SH-SY5Y (cell line): ENCODE results near the gene BTF3.

Experiments used
- GATA2 ChIP-seq: IDR thresholded peaks from 2 replicates; pipeline ENCODE4 v1.6.1; 2011; ENCODE audit warnings: mild to moderate bottlenecking, low read depth, low read length
- GATA3 ChIP-seq: IDR thresholded peaks from 2 replicates; pipeline ENCODE4 v1.6.1; 2011; ENCODE audit warnings: low read depth, mild to moderate bottlenecking, low read length, moderate library complexity

The BTF3 gene

DNA sequence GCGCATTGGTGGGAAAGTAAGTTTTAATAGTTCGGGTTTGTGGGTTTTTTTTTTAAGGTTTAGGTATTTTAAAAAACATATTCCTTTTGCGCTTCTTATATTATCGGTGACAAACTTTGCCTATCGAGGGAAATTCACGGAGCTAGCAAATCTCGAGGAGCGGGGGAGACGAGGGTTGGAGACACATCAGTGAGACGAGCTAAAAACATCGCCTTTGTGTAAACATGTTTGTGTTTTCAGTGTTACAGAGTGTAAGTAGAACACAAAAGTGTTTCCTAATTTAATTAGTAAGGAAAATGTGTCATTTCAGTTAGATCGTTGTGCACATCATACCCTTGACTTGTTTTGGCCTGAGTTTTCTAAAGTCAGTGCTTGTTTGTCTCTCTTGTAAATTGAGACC lies 945 bp downstream of the BTF3 start:
- TF ChIP-seq GATA2 = no peak
- no peak for TF ChIP-seq GATA3

DNA sequence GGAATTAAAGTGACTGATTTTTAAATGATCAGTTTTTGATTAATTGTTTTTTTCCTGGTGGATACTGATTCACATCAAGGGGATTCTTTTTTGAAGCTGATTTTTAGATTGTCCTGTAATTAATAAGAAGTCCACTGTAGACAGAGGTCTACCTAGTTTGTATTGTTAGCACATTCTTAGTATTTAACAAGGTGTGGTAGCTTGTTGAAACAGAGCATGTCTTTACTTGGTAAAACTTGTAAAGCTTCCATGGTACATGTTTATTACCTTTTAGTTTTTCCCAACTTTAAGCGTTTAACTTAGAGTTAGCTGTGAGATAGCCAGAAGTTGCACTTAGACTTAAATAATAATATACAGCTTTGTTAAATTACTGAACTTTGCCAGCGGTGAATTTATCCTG lies 1.5 kb downstream of the BTF3 start:
- TF ChIP-seq GATA2 = no peak
- TF ChIP-seq GATA3 = no peak

DNA sequence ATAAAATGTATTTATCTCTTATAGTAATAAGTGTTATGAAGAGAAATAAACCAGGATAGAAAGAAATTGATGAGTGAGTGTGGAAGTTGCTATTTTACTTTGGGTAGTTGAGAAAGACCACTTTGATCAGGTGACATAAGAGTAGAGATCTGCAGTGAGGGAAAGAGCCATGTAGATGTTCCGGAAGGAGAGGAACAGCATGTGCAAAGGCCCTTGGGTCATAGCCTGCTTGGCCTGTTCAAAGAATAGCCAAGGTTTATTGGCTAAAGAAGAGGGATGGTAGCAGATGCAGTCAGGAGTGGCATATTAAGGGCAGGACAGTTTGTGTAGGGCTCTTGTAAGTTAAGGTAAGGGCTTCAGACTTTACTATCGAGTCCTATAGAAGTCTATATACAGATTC lies 3.2 kb downstream of the BTF3 start:
- TF ChIP-seq GATA3 (no peak), GATA2 (no peak)

GRCh38 chr5:73506459-73506955 lies 8.3 kb downstream of the BTF3 start:
- TF ChIP-seq GATA2 (no peak), GATA3 (no peak)

DNA sequence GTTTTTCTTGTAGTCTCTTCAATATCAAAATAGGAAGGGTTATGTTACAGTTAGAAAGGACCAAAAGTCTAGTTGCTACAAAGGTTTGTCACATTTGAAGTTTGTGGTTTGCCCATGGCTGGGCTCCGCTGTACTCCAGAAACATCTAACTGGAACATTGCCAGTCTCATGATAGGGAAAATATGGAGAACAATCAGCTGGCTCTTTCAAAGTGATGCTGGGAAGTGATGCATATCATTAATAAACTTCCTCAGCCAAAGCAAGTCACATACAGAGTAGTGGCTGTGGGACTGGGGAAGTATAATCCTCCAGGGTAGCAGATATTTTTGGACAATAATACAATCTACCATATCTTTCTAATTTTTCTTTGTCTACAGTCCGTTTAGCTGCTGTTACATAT lies 8.8 kb downstream of the BTF3 start:
- TF ChIP-seq GATA3 (no peak), GATA2 (no peak)

GRCh38 chr5:73513996-73514395 lies 15.8 kb downstream of the BTF3 start:
- TF ChIP-seq GATA3 (no peak), GATA2 (no peak)

DNA sequence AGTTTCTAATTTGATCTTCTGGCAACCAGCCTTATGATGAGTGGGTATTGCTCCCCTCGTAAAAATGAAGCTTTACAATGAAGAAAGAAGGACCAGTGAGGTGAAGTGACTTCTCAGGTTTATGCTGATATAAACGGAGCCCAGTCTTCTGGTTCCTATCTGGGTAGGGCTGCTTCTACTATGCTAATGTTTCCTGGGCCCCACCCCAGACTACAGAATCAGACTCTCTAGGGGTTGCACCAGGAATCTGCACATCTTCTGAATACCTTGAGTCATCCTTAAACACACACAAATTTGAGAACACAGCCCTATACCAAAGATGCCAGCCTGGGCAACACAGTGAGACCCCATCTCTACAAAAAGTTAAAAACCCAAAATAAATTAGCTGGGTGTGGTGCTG lies 16.2 kb downstream of the BTF3 start:
- no peak for TF ChIP-seq GATA2
- no peak for TF ChIP-seq GATA3

DNA sequence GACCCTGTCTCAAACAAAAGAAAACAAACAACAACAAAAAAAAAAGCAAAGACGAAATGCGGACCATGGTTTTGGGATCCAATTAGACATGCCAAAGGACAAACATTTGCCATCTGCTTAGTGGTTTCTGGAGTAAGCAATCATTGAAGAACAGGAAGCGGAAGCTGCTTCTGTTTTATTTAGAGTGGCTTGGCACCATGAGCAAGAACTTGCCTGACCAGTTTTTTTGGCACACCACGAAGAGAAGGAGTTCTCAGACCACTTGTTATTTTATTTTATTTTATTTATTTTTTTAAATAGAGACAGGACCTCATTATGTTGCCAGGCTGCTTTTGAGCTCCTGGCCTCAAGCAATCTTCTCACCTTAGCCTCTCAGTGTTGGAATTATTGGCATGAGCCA lies 17.0 kb downstream of the BTF3 start:
- TF ChIP-seq GATA3 = no peak
- TF ChIP-seq GATA2 = no peak

DNA sequence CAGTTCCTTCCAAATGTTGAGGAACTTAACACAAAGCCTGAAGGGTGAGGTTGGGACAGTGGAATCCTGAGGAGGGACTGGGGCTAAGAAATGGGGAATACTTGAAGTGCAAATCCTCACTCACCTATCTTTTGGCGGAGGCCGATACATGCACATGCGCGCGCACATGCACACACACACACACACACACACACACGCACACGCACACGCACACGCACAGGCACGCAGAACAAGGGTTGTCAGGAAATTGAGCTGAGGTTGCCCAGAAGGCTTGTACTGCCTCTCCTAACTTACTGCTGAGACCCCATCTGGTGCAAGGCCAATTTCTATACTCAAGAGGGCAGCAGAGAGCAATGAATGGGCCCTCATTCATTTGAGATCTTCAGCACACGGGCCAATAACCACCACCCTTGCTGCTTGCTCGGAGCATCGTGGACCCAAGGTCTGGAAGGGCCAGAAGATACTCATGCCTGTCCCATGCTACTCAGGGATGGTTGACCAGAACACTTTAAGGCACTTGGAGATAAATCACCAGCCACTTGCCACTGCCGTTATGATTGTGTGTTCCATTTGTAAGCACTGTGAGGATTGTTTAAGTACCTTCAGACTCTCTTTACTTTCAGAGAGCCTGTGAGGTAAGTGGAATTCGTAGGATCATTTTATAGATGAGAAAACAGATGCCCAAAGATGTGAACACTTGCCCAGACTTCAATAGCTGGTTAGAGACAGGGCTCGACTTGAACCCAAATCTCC lies 21.5 kb downstream of the BTF3 start:
- TF ChIP-seq GATA2 (no peak), GATA3 (no peak)

- no peak for TF ChIP-seq GATA3
- TF ChIP-seq GATA2 = no peak
Measured at GRCh38 chr5:73522989-73523388, 24.7 kb downstream of the BTF3 start.

DNA sequence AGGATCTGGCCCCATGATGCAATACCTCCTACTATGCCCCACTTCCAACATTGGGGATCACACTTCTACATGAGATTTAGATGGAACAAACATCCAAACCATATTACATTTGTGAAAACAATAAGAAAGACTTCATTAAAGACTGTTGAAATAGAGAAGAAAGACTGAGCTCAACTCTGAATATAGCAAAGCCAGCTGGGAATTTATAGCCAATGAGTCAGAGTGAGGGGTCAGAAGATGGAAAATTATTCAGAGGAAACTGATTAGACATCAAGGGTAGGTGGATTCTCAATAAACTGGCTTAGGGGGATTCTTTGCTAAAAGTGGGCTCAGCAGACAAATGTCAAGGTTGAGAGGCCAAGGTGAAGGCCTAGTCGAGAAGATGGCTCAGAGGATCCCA lies 25.6 kb downstream of the BTF3 start:
- TF ChIP-seq GATA2 (no peak), GATA3 (no peak)

- TF ChIP-seq GATA3 = no peak
- TF ChIP-seq GATA2 = no peak
Measured at GRCh38 chr5:73525606-73526203, 27.5 kb downstream of the BTF3 start.

- no peak for TF ChIP-seq GATA3
- no peak for TF ChIP-seq GATA2
Measured at GRCh38 chr5:73528248-73528647, 30.0 kb downstream of the BTF3 start.

DNA sequence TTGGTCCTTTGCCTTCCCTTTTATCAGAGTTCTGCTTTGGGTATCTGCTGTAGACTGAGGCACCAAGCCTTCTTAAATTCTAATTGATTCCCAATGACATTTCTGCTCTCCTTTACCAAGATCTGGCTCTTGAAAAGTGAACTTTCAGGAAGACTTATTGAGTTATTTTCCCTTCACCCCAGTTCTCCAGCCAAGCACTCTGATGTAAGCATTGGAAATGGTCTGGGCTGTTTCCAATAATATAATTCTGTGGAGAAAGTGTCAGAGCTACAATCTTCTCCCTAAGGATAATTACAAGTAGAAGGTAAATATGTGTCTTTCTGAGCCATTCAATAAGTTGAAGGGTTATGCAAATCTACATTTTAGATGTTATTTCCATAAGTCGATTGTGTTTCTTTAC lies 30.8 kb downstream of the BTF3 start:
- TF ChIP-seq GATA3 = no peak
- TF ChIP-seq GATA2 = no peak

DNA sequence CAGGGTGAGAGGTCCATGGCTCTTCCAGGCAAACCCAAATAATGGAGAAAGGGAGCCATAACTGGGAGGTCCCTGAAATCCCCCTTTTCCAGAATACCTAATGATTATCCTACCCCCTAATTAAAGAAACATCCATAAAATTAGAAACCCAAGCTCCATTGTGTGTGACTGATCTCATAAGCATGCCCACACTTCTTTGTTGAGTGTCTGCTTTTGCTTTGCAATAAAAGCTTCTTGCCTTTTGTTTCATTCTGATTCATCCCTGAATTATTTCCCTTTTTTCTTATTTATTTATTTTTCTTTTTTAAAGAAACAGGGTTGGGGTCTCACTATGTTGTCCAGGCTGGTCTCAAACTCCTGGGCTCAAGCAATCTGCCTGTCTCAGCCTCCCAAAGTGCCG lies 33.1 kb downstream of the BTF3 start:
- TF ChIP-seq GATA3 (no peak), GATA2 (no peak)

DNA sequence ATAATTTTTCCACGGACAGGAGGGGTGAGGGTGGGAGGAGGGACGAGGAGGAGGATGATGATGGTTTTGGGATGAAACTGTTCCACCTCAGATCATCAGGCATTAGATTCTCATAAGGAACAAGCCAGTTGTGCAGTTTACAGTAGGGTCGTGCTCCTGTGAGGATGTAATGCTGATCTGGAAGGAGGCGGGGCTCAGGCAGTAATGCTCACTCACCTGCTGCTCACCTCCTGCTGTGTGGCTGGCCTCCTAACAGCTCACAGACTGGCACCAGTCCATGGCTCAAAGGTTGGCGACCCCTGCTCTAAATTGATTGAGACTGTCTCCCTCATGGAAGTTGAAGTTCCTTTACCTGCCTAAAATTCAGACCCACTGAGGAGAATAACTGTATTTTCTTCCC lies 34.0 kb downstream of the BTF3 start:
- TF ChIP-seq GATA3 (no peak), GATA2 (no peak)

- no peak for TF ChIP-seq GATA3
- no peak for TF ChIP-seq GATA2
Measured at GRCh38 chr5:73534011-73534644, 35.9 kb downstream of the BTF3 start.
